NB4 (cell line): Measurements from ENCODE around the gene NCBP1.

Experiments
- DNase-seq: peaks from one replicate; pipeline ENCODE4 v3.0.0; 2010; ENCODE audit warnings: low read depth
- H3K4me3 ChIP-seq: one replicate; pipeline ENCODE4 v1.5.1; 2011; ENCODE audit warnings: mild to moderate bottlenecking, low read depth, low read length, moderate library complexity
- CTCF ChIP-seq: IDR thresholded peaks from one replicate; pipeline ENCODE4 v1.5.1; 2012; ENCODE audit warnings: low read depth, low read length
- MAX ChIP-seq: IDR thresholded peaks from 2 replicates; pipeline ENCODE4 v1.6.1; 2011; ENCODE audit warnings: low read depth, low read length
- MYC ChIP-seq: IDR thresholded peaks from 2 replicates; pipeline ENCODE4 v1.6.1; 2011; ENCODE audit warnings: low read depth, low read length
- POLR2A ChIP-seq: IDR thresholded peaks from 2 replicates; pipeline ENCODE4 v1.6.1; 2011; ENCODE audit warnings: mild to moderate bottlenecking; ENCODE audit not compliant: insufficient read length; ENCODE audit errors: extremely low read depth

Gene NCBP1

GRCh38 chr9:97640325-97640724 is 6.7 kb downstream of the NCBP1 start:
- no peak for TF ChIP-seq CTCF
- TF ChIP-seq POLR2A, result no peak
- TF ChIP-seq MAX, result no peak
- no peak for TF ChIP-seq MYC
- no peak for DNase-seq
- no peak overlapping the region for H3K4me3 ChIP-seq

- TF ChIP-seq CTCF (no peak), MAX (no peak), POLR2A (no peak), MYC (no peak)
Observed at GRCh38 chr9:97645720-97646119, 12.1 kb downstream of the NCBP1 start.

GRCh38 chr9:97647996-97648395 is 14.4 kb downstream of the NCBP1 start:
- H3K4me3 ChIP-seq, result no peak overlapping the region
- no peak for DNase-seq
- TF ChIP-seq POLR2A, result no peak
- TF ChIP-seq MAX, result no peak
- TF ChIP-seq CTCF, result no peak
- no peak for TF ChIP-seq MYC

More at GRCh38 chr9:97645720-97646119, 12.1 kb downstream of the NCBP1 start:
- H3K4me3 ChIP-seq, result no peak overlapping the region
- DNase-seq, result no peak

- no peak overlapping the region for H3K4me3 ChIP-seq
- TF ChIP-seq MYC, result no peak
- TF ChIP-seq MAX, result no peak
- no peak for TF ChIP-seq CTCF
- TF ChIP-seq POLR2A, result no peak
- DNase-seq, result no peak
Observed at GRCh38 chr9:97651646-97652045, 18.0 kb downstream of the NCBP1 start.

- TF ChIP-seq CTCF (no peak), MAX (no peak), POLR2A (no peak), MYC (no peak)
- no peak overlapping the region for H3K4me3 ChIP-seq
Observed at GRCh38 chr9:97658707-97659106, 25.1 kb downstream of the NCBP1 start.

GRCh38 chr9:97659771-97660170 is 26.1 kb downstream of the NCBP1 start:
- no peak for DNase-seq
- H3K4me3 ChIP-seq, result no peak overlapping the region

More at GRCh38 chr9:97658707-97659106, 25.1 kb downstream of the NCBP1 start:
- no peak for DNase-seq

More at GRCh38 chr9:97659771-97660170, 26.1 kb downstream of the NCBP1 start:
- no peak for TF ChIP-seq MAX
- no peak for TF ChIP-seq CTCF
- TF ChIP-seq MYC, result no peak
- no peak for TF ChIP-seq POLR2A
